ENCODE measurements around the gene ACTR6.
"Not testable (repeated sequence)": the region's sequence is repeated elsewhere in the genome, so short reads cannot be mapped to it uniquely, and the experiment has no call there.

DNA sequence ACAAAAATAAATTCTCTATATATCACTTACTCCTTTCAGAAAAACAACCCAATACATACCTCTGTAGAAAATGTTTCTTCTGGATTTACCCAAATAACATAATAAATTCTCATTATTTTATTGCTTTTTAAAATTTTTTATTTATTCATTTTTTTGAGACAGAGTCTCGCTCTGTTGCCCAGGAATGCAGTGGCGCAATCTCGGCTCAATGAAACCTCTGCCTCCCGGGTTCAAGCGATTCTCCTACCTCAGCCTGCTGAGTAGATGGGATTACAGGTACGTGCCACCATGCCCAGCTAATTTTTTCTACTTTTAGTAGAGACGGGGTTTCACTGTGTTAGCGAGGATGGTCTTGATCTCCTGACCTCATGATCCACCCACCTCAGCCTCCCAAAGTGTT lies 24.1 kb upstream of the ACTR6 start:
- TF ChIP-seq EZH2 (IDR thresholded peaks at IDR 0.05; ENCODE audit: insufficient read depth, poor library complexity, severe bottlenecking); EZH2phosphoT487 (IDR thresholded peaks at IDR 0.05; ENCODE audit: insufficient read depth, low read depth): not testable (repeated sequence)

All from GM23248 (cell line).